Measurements from ENCODE around the gene CRABP2.

CRABP2 gene

DNA sequence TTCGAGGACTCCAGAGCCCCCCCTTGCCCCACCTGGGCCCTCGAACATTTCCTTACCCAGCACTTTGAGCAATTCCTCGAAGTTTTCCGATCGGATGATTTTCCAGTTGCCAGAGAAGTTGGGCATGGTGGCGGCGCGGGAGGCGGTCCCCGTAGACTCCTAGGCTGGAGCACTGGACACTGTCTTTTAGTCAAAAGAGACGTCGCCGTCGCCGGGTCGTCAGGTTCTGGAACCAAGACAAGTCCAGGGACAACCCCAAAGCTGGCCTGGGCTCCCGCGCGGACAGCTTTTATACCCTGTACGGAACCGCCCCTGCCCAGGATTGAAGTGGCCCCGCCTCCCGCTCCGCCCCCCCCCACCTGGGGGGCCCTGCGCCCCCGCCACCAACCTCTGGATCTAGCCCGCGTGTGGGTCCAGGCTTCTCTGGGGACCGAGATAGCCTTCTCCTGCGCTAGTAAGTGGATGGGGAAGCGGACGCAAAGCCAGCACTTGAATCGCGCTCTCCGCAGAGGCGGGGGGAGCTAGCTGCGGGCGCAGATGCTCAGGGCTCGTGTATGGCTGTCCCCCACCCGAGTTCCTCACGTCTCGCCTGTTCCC, at the start of gene CRABP2:
Gene CRABP2, minus strand, starts transcription at position 263 of the 597 bp plus-strand sequence. Its CDS starts 137 bp downstream, at position 126.
- DNase-seq (ENCODE audit: low spot score), result peak; percentile 39

DNA sequence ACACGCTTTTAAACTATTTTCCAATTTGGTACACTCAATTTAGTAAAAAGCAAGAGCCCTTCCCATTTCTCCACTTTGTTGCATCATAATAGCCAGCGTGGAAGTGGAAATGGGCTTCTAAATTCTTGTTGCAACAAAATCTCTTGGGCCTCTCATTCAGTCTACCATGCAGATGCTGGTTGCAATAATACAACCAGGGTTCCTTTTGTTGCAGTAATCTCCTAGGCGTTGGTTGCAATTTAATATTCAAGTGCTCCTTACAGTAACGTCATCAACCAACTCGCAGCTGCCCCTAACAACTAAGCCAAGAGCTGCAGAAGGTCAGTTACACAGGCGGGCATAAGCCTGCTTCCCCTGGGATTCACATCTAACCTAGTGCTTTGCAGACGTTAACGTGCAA, 48.8 kb upstream of the CRABP2 start:
- DNase-seq (ENCODE audit: low spot score), result no peak

DNA sequence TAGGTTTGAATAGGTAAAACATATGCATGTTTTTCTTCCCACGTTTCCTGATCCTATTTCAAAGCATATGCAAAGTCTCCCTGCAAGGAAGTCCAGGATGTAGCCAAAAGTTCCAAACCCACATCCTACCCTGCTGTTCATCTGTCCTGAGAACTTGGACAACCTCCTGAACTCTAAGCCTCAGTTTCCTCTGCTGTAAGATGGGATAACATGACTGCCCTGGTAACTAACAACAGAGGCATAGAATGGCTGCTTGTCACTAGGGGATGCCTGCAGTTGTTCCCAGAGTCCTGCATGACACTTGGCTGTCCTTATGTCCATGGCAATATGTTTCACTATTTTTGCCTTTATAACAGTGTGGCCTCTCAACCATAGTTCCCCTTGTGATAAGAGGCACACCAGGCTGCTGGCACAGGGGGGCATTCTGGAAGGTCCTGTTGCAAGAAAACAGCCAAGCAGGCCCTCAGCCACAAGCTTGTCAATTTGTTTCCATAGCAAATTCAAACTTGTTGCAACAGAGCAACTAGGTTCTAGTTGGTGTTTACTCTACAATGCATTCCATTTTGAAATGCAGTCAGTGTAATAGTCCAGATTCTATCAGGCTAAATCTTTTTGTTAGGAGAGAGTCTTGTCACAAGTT, 47.6 kb upstream of the CRABP2 start:
- no peak for DNase-seq (ENCODE audit: low spot score)

DNA sequence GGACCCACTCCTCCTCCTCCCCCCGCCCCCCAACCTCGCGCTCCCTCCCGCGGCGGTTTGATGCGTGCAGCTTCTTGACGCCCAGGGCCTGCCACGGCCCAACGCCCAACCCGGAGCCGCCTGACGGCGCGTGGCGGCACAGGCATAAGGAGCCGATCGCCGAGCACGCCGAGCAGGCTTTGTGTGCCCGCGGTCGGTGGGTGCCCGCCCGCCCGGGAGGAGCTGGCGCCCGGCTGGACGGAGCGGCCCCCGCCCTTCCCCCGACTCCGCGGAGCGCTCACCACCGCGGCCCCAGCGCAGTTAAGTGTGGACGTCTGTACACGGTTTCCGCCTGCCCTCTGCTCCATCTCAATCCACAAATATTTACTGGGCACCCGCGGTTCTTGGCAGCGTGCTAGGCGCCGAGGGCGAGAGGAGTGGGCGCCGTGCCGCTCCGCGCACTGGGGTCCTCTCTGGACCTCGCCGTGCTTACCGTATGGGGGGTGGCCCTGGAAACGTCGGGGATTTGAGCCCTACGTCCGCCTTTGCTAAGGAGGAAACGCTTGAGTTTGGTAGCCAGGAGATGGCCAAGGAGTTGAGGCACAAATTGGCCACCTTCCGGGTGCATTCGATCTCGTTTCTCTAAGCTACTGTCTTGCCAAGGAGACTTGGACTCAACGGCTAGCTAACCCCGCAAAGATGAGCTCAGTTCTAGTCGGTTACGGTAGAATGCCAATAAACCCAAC, 46.5 kb upstream of the CRABP2 start:
- peak; percentile 97 for DNase-seq (ENCODE audit: low spot score)

DNA sequence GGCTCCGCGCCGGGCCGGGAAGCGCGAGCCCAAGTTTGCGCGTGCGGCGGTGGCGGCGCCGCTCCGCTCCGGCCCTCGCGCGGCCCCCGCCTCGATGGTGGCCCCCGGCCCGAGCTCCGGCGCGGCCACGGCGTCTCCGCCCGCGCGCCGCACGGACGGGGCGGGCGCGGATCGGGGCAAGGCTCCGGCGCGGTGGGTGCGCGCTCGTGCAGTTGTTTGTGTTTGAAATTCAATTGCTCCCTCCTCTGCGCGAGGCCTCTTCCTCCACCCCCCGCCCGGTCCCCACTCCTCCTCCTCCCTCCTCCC, 46.0 kb upstream of the CRABP2 start, which contains the start of gene HDGF:
Gene HDGF, minus strand, starts transcription at position 225 of the 306 bp plus-strand sequence. CDS start 246 bp downstream, outside the sequence.
- DNase-seq (ENCODE audit: low spot score), result no peak

DNA sequence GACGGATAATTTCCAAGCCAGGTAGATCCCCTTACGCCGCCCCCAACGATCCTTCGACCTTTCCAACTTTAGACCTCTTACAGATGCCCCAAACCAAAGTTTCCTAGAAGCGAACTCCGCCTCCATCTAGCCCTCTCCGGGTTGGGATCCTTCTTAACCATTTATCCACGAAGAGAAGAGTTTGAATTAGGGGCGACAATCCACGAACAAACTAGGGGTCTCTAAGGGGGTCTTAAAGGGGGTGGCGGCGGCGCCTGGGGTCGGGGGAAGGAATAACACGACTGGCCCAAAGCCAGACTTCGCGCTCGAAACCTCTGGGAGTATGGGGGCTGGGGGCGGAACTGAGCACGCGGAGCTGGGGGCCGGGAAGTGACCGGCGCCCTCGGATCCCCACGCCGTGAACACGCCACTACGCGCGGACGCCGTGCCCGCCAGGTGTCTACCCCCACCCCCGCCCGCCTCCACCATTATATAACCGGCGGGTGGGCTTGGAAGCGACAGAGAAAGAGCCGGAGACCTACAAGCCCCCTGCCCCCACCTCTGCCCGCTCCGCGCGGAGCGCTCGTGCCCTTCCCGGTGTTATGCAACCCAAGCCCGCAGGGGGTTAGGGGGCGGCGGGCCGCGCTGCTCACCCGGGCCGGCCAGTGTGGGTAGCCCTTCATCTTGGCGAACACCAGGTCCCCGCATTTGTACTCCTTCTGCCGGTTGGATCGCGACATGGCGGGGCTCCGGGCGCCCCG, 45.5 kb upstream of the CRABP2 start:
- DNase-seq (ENCODE audit: low spot score), result peak; percentile 49

DNA sequence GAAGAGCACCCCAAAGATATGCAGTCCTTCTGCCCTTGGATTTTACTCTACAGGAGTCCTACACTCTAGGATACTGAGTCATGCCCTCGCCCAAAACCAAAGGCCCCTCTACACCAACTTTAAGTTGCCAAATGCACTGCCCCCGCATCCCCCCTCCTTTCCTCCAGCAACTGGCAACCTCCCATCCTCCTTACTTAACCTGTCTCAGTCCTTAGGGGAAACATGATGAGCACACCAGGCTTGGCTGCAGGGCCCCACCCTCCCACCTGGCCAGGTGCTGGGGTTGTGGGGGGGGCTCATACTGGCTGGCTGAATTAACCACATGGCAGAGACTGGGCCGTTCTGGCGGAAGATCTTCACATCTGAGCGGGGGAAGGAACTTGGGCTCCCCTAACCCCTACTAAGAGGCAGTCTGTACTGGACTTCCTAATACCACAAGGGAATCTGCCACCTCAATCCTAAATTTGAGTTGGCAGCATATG, 44.8 kb upstream of the CRABP2 start:
- DNase-seq (ENCODE audit: low spot score), result no peak

DNA sequence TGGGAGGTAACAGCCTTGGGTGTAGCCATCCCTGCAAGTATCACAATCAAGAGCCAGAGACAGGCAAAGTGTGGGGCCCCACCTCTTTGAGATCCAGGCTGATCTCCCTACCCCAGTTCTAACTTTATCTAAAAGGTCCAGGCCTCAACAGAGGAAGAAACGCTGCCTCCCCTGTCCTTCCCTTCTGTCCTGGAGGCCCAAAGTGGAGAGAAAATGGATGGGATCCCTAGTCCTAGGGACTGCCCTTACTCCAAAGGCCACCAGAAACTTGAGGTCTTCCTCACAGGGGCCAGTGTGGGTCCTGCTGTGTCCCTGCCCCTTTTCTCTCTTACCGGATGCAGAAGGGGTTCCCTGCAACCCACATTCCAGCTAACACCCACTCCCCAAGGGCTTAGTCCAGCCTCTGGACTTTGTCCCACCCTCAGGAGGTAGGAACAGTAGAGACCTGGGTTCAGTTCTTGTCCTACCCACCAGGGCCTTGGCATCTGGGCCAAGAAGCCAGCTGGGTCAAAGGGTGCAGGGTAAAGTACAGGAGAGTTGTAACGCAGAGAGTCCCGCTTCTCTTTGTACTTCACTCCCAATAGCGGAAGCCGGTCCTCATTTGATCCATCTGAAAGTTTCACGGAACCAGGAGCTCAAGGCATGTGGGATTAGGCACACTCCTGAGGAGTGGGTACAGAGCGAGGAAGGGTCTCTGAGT, 44.2 kb upstream of the CRABP2 start:
- DNase-seq (ENCODE audit: low spot score), result no peak

DNA sequence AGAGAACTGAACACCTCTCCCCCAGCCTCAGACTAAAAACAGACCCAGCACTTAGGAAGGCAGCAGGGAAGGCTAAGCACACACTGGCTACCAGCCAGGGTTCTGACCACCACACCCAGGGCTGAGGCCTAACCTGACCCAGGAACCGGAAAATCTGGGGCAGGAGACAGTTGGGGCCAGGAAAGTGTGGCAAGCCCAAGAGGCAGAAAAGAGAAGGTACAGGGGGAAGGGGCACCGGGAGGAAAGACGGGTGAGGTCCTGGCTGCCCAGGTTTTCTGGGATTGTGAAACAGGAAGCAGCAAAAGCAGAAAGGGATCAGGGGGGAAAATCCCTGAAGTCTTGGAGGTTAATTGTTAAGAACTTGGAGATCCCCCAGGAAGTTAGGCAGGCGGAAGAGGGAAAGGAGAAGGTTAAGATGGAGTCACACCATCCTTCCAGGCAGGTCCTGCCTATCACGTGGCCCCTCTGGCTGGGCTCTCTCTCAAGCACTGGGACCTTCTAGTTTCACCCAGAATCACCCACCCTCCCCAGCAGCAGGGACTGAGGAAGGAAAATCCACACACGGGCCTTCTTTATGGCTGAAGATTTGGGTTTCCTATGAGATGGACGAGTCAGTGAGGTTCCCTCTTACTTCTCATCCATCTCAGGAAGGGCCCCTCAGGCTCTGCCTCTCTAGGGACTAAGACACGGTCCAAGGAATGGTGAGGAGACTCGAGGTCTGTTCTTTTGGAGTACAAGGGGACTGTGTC, 43.5 kb upstream of the CRABP2 start:
- peak; percentile 51 for DNase-seq (ENCODE audit: low spot score)

DNA sequence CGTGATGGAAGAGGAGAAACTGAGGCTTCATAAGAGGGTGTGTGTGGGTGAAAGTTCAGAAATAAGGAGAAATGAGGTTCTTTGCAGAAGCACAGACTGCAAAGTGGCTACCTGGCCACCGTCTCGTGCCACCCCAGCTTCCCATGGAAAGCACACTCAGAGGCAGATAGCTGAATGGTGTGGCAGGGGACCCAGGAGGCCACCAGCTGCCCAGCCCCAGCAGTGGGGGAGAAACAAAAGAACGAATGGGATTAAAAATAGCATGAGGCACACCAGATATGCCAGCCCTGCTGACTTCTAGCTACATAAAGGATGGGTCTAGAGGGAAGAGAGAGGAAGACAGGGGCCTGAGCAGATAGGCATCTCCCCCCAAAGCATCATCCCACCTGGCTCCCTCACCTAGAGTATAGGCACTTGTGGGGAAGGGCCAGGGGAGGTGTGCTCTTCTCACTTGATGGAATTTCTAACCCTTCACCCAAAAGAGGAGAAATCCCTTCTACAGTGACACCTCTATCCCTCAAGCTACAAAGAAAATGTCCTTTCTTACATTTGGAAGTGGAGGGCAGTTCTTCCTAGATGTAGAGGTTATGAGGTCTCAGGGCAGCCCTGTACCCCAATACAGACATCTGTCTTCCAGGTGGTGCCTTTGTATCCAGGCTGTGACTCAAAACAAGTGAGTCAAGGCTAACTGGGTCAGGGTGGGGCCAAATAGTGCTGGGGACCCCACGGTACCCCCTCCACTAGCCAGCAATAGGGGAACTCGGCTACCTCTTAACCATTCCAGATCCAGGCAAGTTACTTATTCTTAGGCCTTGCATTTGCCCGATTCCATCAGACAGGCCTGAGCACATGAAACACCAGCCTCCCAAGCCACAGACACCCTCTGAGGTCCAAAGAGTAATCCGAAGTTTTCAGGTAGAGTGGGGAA, 42.6 kb upstream of the CRABP2 start:
- no peak for DNase-seq (ENCODE audit: low spot score)

DNA sequence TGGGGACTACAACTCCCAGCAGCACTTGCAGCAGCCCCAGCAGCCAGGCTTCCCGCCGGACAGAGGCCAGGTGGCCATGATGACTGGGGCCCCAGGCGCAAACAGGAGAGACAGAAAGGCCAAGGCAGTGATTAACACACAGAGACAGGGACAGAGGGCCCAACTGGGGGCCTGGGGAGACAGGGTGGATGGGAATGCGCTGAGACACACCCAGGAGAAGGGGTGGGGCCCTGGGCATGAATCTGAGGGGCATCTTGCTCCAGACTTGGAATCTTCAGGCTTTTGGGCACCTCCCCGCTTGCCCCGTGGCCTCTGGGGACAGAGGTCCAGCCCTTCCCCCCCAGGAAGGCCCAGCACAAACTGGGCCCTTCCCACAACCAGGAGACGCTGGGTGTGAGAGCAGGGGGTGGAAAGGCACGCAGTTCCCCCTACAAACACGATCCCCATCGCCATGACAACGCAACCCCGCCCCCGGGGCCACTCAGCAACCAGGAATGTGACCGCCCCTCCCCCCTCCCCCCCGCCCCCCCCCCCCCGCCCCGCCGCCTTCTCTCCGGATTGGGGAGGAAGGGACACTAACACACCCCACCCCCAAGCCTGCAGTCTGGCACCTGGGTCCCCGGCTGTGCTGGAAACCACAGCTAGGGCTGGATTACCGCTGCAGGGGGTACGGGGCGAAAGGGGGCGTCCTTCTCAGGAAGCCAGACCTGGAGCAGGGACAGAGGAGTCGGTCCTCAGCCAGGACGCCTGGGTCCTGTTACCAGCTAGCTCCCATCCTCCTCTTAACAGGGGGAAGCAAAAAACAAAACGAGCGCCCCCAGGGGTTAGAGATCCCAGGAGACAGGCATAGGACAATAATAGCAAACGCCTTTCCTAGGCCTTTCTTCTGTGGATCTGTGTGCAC, 41.6 kb upstream of the CRABP2 start:
- peak; percentile 97 for DNase-seq (ENCODE audit: low spot score)

DNA sequence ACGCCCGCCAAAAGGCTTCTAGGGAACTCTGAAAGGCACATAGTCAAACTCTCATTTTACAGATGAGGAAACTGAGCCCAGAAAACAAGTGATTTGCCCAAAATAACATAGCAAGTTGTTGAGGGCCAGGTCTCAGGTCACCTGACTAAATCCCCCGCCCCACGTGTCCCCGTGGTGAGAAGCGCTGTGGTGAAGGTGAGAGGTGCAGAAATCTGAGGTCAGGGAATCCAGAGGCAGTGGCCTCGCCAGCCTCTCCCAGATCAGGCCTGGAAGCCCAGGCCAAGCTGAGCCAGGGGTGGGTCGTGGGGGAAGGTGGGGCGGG, 41.0 kb upstream of the CRABP2 start:
- DNase-seq (ENCODE audit: low spot score), result no peak

DNA sequence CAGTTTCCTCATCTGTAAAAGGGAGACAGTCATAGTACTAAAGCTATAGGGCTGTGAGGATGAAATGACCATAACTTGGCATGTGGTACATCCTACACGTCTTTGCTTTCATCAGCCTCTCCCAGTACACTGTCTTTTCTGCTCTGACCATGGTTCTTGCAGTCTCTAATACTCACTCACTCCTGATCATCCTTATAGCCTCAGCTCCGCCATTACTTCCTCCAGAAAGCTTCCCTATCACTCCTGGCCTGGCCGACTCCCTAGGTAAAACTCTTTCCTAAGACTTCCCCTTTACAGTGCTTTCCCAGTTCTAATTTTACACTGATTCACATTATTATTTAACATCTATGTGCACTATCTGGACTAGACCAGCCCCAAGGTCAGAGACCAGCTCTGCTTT, 40.5 kb upstream of the CRABP2 start:
- no peak for DNase-seq (ENCODE audit: low spot score)

DNA sequence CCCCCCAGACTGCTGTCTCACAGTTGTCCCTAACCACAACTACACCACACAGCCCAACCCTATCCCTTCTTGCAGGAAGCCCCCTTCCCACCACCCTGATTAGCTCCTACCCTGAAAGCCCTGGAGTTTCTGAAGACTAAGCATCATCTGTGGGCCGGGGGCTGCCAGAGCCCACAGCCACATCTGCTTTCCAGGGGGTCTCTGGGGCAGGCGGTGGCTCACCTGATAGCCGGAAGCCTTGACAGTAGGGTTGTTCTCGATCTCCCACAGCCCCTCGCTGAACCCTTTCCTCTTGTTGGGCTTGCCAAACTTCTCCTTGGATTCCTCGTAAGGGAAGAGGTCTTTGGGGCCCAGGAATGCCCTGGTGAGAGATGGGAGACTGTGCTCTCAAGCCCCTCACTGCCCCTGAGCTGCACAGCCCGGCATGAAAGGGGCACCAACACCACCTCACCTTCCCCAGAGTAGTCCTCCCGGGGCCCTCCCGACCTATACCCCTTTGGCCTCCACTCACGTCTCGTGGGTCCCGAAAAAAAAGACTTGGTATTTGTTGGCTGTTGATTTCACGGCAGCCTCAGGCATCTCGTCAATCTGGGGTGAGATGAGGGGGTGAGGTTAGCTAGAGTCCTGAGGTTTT, 39.5 kb upstream of the CRABP2 start:
- DNase-seq (ENCODE audit: low spot score), result no peak

DNA sequence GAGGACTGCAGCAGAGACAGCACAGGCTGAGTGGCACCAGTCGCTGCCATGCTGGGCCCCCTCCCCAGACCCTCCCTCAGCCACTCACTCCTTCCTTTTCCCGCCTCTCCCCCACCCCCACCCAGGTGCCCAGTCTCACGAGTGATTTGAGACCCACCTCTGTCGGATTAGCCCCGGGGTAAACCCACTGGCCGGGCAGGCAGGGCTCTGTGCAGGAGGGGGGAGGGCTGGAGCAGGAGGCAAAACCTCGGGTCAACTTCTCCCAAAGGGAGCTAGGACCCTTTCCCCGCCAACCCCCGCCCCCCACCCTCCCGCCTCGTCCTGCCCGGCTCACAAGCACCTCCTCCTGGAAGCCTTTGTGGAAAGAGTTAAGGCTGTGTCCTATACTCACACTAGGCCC, 39.0 kb upstream of the CRABP2 start:
- no peak for DNase-seq (ENCODE audit: low spot score)

DNA sequence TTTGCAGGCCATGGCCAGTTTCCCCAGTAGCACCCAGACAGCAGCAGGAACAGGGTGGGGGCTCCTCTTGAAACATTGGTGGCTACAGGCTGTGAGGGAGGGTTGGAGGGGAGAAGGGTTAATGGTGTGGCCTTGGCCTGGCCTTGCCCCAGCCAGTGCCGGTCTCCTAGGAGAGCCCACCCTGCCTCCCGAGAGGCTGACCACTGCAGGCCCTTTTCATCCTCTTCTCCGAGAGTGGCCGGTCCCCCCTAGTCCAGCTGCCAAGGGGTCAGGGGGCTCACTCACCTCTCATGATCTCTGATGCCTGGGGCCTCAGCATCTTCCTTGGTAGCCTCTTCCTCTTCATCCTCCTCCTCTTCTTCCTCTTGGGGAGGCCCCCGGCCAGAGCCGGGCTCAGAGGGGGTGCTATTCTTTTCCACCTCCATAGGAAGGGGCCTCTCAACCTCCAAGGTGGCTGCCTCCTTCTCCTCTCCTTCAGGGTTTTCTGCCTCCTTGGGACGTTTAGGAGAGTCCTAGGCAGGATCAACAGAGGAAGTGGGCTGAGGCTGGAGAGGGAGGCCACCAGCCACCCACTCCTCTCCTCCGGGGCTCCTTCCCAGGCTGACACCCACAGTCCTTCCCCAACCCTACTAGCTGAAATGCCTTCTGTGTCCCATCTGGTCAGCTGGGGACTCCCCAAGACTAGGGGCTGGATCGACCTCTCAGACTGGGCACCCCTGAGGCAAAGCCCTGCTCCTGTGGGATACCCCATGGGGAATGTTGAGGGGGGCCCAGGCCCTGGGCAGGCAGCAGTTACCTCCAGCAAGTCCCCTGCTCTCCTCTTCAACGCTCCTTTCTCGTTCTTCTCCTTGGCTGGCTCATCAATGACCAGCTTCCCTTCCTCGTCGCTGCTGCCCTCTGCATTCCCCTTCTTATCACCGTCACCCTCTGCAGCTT, 38.3 kb upstream of the CRABP2 start:
- DNase-seq (ENCODE audit: low spot score), result no peak

DNA sequence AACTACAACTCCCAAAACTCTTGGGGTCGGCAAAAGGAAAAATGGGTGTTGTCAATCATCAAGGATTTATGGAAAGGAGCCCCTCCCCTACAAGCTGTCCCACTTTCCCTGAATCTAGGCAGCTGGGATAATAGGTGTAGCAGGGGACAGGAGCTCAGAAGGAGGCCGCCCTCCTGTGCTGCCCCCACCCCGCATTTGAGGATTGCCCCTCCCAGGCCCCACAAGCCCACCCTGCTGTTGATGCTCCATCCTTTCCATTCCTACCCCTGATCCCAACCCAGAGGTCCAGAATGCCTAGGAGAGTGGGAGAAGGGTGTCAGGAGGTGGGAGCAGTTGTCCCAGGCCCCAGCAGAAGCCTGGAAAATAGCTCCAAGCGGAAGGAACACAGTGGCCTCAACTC, 37.4 kb upstream of the CRABP2 start:
- no peak for DNase-seq (ENCODE audit: low spot score)

DNA sequence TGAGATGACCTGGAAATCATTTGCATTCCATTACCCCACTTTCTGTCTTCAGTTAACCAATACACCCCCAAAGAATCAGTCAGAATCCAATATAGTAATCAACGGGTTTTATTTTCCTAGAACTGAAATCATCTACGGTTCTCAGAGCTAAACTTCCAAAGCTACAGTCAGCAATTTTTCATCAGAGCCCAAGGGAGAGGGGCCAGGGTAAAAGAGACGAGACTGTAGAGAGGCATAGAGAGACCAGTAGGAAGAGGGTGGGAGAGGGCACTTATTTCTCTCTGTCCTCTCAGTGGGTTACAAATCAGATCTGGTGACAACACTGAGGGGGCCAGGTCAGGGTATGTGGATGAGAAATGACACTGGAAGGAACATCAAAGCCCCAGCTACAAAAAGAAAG, 36.6 kb upstream of the CRABP2 start:
- DNase-seq (ENCODE audit: low spot score), result no peak

All from HuH-7.5 (cell line).